ENCODE measurements around the gene TCTA. TPM values are rescaled to one million over a fixed set of nuclear protein-coding genes. Genes with fewer than 3 reads are reported as not detected.

TCTA gene
- polyA plus RNA-seq, 1 of the 3 experiments (the other 2 are of a cell fraction): 42.1 TPM

DNA sequence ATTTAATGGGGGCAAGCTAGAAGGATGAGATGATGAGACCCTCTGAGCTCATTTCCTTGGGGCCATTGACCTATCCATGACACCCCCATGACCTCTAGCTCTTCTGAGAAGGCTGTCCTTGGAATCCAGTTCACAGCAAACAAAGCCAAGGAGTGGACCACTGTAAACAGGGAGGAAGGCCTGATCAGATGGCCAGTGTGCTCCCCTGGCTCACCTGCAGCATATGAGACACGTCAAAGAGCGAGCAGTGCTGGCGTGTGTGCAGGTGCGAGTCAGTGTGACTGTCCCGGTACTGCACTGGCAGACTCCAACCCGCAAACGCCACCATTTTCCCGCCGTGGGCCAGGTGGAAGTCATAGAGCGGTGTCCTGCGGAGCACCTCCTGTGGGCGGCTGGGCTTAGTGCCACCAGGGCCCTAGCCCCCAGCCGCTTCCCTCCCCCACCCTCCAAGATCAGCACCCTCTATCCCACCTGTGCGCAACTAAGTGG is 9.7 kb downstream of the TCTA start:
- peak overlapping the region in 1 of 2 experiments; percentile 27; a peak in 1 of 4 replicates for H3K4me3 ChIP-seq (ENCODE audit: low read depth in 2 of 2, low read length in 1 of 2)
- H3K4me1 ChIP-seq (ENCODE audit: control insufficient read depth in 1 of 2, insufficient read depth in 2 of 2, low read depth in 1 of 2, low read length in 1 of 2): peaks cover 0 to 12% of the 10 kb centered on the region in 2 experiments; a peak in 1 of 4 replicates
- H3K36me3 ChIP-seq (replicated peaks in 1 of 2; ENCODE audit: control insufficient read depth in 1 of 2, insufficient read depth in 2 of 2, low read length in 1 of 2): peaks cover 5 to 21% of the 10 kb centered on the region in 2 experiments
- WGBS (ENCODE audit: low lambda C conversion rate): 100% methylated on average over 5 of the region's 14 CpGs
- H3K9me3 ChIP-seq: no peaks in the 10 kb centered on the region
- H3K4me2 ChIP-seq: no peak overlapping the region
- no peak for TF ChIP-seq MXI1 (IDR thresholded peaks at IDR 0.05; ENCODE audit: low read depth, low read length)
- no peak for TF ChIP-seq NFIC (IDR thresholded peaks at IDR 0.05; ENCODE audit: borderline replicate concordance)
- no peak for TF ChIP-seq FOXM1 (IDR thresholded peaks at IDR 0.05; ENCODE audit: low read depth)
- no peak overlapping the region for H3K9ac ChIP-seq
- H3F3A ChIP-seq (replicated peaks; ENCODE audit: insufficient read depth): peaks cover 16% of the 10 kb centered on the region
- no peaks in the 10 kb centered on the region for H3K27me3 ChIP-seq (ENCODE audit: insufficient read depth)
- peak overlapping the region in 1 of 2 experiments; percentile 79; a peak in 3 of 4 replicates for H3K27ac ChIP-seq (ENCODE audit: low read depth in 2 of 2, low read length in 1 of 2)
- no peaks in the 10 kb centered on the region for H3K9me2 ChIP-seq
- no peak overlapping the region for H2AFZ ChIP-seq (ENCODE audit: low read depth)
- no peaks in the 10 kb centered on the region for H3K79me2 ChIP-seq (ENCODE audit: insufficient read depth)
- ChIA-PET POLR2A (interaction anchor here (1.1 to 1.2 kb wide), 2 partner anchors 10 to 82 kb away, joined by 3 to 4 read pairs; partner anchors contain the start of genes RHOA and TCTA), CTCF (interaction anchor here (0.9 to 1.0 kb wide), 2 partner anchors 82 kb away, joined by 3 read pairs; partner anchors contain the start of gene USP4)
- no peaks in the 10 kb centered on the region for H4K20me1 ChIP-seq (ENCODE audit: insufficient read depth)
- no peak for DNase-seq

- POLR2A ChIA-PET: interaction anchor here (1.1 kb wide), 1 partner anchor 10 kb away, joined by 3 read pairs; the partner anchor contains the start of genes RHOA and TCTA
- Histone ChIP-seq H3K4me3 (ENCODE audit: low read depth in 2 of 2, low read length in 1 of 2) (peak within 1 kb of the TSS in 1 of 2 experiments; percentile 27; a peak in 1 of 4 replicates), H3K4me1 (ENCODE audit: control insufficient read depth in 1 of 2, insufficient read depth in 2 of 2, low read depth in 1 of 2, low read length in 1 of 2) (peaks cover 0 to 12% of the 10 kb centered on the region in 2 experiments; a peak in 1 of 4 replicates), H3K9me2 (no peaks in the 10 kb centered on the region), H3K79me2 (ENCODE audit: insufficient read depth) (no peaks in the 10 kb centered on the region), H3K9me3 (no peaks in the 10 kb centered on the region), H3K9ac (no peak within 1 kb of the TSS), H4K20me1 (ENCODE audit: insufficient read depth) (no peaks in the 10 kb centered on the region), H3K4me2 (no peak within 1 kb of the TSS), H3K27ac (ENCODE audit: low read depth in 2 of 2, low read length in 1 of 2) (peak within 1 kb of the TSS in 1 of 2 experiments; percentile 79; a peak in 3 of 4 replicates), H3F3A (replicated peaks; ENCODE audit: insufficient read depth) (peaks cover 16% of the 10 kb centered on the region), H3K36me3 (replicated peaks in 1 of 2; ENCODE audit: control insufficient read depth in 1 of 2, insufficient read depth in 2 of 2, low read length in 1 of 2) (peaks cover 3 to 18% of the 10 kb centered on the region in 2 experiments), H2AFZ (ENCODE audit: low read depth) (no peak within 1 kb of the TSS), H3K27me3 (ENCODE audit: insufficient read depth) (no peaks in the 10 kb centered on the region)
- TF ChIP-seq CHD2 (IDR thresholded peaks at IDR 0.05; ENCODE audit: low read length, partially characterized antibody) (no peak), SMC3 (IDR thresholded peaks at IDR 0.05; ENCODE audit: low read depth, low read length) (no peak), JUND (IDR thresholded peaks at IDR 0.05) (no peak), YY1 (IDR thresholded peaks at IDR 0.05; ENCODE audit: low read depth) (no peak), TCF12 (IDR thresholded peaks at IDR 0.05) (no peak), NRF1 (IDR thresholded peaks at IDR 0.05; ENCODE audit: low read depth, low read length) (no peak), MXI1 (IDR thresholded peaks at IDR 0.05; ENCODE audit: low read depth, low read length) (no peak), MEF2A (IDR thresholded peaks at IDR 0.05; ENCODE audit: borderline replicate concordance, low read depth) (no peak), RAD21 (IDR thresholded peaks at IDR 0.05; ENCODE audit: low read length) (no peak), RCOR1 (IDR thresholded peaks at IDR 0.05; ENCODE audit: low read length) (no peak), GATA2 (CRISPR knock-in tag; IDR thresholded peaks at IDR 0.05) (no peak), EZH2phosphoT487 (IDR thresholded peaks at IDR 0.05; ENCODE audit: borderline replicate concordance, low read depth) (no peak), TEAD4 (IDR thresholded peaks at IDR 0.05; ENCODE audit: borderline replicate concordance, insufficient read depth) (no peak)
- TF ChIP-seq, protein P1, sequence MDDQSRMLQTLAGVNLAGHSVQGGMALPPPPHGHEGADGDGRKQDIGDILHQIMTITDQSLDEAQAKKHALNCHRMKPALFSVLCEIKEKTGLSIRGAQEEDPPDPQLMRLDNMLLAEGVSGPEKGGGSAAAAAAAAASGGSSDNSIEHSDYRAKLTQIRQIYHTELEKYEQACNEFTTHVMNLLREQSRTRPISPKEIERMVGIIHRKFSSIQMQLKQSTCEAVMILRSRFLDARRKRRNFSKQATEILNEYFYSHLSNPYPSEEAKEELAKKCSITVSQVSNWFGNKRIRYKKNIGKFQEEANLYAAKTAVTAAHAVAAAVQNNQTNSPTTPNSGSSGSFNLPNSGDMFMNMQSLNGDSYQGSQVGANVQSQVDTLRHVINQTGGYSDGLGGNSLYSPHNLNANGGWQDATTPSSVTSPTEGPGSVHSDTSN (IDR thresholded peaks at IDR 0.05): no peak
- TF ChIP-seq, protein P2, sequence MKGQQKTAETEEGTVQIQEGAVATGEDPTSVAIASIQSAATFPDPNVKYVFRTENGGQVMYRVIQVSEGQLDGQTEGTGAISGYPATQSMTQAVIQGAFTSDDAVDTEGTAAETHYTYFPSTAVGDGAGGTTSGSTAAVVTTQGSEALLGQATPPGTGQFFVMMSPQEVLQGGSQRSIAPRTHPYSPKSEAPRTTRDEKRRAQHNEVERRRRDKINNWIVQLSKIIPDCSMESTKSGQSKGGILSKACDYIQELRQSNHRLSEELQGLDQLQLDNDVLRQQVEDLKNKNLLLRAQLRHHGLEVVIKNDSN (IDR thresholded peaks at IDR 0.05; ENCODE audit: borderline replicate concordance, low read depth): no peak
- TF ChIP-seq, protein P3, sequence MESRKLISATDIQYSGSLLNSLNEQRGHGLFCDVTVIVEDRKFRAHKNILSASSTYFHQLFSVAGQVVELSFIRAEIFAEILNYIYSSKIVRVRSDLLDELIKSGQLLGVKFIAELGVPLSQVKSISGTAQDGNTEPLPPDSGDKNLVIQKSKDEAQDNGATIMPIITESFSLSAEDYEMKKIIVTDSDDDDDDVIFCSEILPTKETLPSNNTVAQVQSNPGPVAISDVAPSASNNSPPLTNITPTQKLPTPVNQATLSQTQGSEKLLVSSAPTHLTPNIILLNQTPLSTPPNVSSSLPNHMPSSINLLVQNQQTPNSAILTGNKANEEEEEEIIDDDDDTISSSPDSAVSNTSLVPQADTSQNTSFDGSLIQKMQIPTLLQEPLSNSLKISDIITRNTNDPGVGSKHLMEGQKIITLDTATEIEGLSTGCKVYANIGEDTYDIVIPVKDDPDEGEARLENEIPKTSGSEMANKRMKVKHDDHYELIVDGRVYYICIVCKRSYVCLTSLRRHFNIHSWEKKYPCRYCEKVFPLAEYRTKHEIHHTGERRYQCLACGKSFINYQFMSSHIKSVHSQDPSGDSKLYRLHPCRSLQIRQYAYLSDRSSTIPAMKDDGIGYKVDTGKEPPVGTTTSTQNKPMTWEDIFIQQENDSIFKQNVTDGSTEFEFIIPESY (IDR thresholded peaks at IDR 0.05; ENCODE audit: borderline replicate concordance, low read depth): no peak
- TF ChIP-seq, protein P4, sequence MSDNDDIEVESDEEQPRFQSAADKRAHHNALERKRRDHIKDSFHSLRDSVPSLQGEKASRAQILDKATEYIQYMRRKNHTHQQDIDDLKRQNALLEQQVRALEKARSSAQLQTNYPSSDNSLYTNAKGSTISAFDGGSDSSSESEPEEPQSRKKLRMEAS (IDR thresholded peaks at IDR 0.05; ENCODE audit: low read depth): no peak
- DNase-seq: peak; percentile 78
- WGBS (ENCODE audit: low lambda C conversion rate): 80% methylated on average over 17 of the region's 25 CpGs
- CTCF ChIA-PET: interaction anchor here (0.9 kb wide), 1 partner anchor 82 kb away, joined by 3 read pairs; the partner anchor contains the start of gene USP4
Observed at GRCh38 chr3:49422379-49423248, 10.4 kb downstream of the TCTA start, which contains the start of gene AMT. TSS of gene AMT (minus strand) at chr3:49422473. CDS start at chr3:49422450, 23 bp downstream.

Measured in SK-N-SH (cell line).